Ishikawa (cell line): Measurements from ENCODE around the gene TIMM29.

ENCODE experiments used
- CEBPB ChIP-seq: IDR thresholded peaks from 2 replicates; pipeline ENCODE4 v1.6.1; 2012
- EP300 ChIP-seq: IDR thresholded peaks from 2 replicates; pipeline ENCODE4 v1.6.1; 2012; ENCODE audit warnings: borderline replicate concordance
- TAF1 ChIP-seq: IDR thresholded peaks from 2 replicates; pipeline ENCODE4 v1.6.1; 2012; ENCODE audit warnings: low read depth, mild to moderate bottlenecking
- TCF12 ChIP-seq: IDR thresholded peaks from 2 replicates; pipeline ENCODE4 v1.6.1; 2012; ENCODE audit warnings: low read depth

- peak; percentile 71; the same call in 1 of the 2 replicates for TF ChIP-seq TCF12
- peak; percentile 57; the same call in 1 of the 2 replicates for TF ChIP-seq EP300
- peak; percentile 85 for TF ChIP-seq CEBPB
- TF ChIP-seq TAF1, result no peak
Measured at GRCh38 chr19:10946958-10947657, 18.5 kb downstream of the TIMM29 start.
